ENCODE measurements around the gene TRAPPC2L. TPM values are rescaled to one million over a fixed set of nuclear protein-coding genes. Genes with fewer than 3 reads are reported as not detected.

Gene TRAPPC2L
- total RNA-seq, 6 donors from 2014 or later, result 10.9 to 62.5 (median 32.4) TPM

DNA sequence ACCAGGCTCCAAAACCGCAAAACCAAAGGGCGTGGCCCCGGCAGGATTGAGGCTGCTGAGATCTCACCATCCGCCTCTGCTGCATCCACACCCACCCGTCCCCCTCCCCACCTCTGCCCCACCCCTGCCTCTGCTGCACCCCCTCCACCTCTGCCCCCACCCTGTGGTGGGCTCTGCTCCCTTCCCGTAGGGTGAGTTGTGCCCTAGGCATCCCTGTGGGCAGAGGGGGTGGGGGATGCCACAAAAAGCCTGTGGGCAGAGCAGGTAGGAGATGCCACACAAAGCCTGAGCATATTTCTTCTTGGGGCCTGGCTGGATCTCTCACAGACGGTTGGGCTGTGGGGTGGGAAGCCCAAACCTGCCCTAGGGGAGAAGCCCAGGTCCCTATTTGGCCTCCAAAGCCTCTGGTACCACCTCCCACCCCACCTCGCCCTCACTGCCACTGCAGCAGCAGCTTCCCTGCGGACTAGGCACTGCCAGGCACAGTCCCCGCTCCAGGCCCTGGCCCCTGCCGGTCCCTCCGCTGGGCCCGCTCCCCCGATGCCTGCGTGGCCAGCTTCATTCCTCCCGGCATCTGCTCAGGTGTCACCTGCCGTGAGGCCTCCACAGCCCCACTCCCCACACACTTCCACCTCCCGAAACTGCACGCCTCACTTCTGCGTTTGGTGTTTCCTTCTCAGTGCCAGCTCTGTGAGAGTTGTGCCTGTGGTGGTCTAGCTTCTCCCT, 20.8 kb downstream of the TRAPPC2L start:
- 87 to 88% methylated on average over 14 to 19 of the region's 20 CpGs for WGBS, 2 donors
- H3K4me1 ChIP-seq, result peaks cover 0 to 18% (median 0%) of the 10 kb centered on the region in 4 donors
- no peaks in the 10 kb centered on the region for H3K27me3 ChIP-seq
- DNase-seq (peak in 1 of 2 donors; percentile 70), ATAC-seq (ENCODE audit: low FRiP score in 2 of 2) (no peak)
- no peak overlapping the region for H3K4me3 ChIP-seq
- no peak overlapping the region for H3K27ac ChIP-seq
- H3K9me3 ChIP-seq, result no peaks in the 10 kb centered on the region
- peaks cover 0 to 60% (median 18%) of the 10 kb centered on the region in 4 donors for H3K36me3 ChIP-seq
- TF ChIP-seq EP300 (IDR thresholded peaks at IDR 0.05), result no peak
- no peak for TF ChIP-seq POLR2AphosphoS5 (IDR thresholded peaks at IDR 0.05)
- TF ChIP-seq, protein P1, sequence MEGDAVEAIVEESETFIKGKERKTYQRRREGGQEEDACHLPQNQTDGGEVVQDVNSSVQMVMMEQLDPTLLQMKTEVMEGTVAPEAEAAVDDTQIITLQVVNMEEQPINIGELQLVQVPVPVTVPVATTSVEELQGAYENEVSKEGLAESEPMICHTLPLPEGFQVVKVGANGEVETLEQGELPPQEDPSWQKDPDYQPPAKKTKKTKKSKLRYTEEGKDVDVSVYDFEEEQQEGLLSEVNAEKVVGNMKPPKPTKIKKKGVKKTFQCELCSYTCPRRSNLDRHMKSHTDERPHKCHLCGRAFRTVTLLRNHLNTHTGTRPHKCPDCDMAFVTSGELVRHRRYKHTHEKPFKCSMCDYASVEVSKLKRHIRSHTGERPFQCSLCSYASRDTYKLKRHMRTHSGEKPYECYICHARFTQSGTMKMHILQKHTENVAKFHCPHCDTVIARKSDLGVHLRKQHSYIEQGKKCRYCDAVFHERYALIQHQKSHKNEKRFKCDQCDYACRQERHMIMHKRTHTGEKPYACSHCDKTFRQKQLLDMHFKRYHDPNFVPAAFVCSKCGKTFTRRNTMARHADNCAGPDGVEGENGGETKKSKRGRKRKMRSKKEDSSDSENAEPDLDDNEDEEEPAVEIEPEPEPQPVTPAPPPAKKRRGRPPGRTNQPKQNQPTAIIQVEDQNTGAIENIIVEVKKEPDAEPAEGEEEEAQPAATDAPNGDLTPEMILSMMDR (IDR thresholded peaks at IDR 0.05), result no peak
- TF ChIP-seq POLR2A (IDR thresholded peaks at IDR 0.05), result no peak

DNA sequence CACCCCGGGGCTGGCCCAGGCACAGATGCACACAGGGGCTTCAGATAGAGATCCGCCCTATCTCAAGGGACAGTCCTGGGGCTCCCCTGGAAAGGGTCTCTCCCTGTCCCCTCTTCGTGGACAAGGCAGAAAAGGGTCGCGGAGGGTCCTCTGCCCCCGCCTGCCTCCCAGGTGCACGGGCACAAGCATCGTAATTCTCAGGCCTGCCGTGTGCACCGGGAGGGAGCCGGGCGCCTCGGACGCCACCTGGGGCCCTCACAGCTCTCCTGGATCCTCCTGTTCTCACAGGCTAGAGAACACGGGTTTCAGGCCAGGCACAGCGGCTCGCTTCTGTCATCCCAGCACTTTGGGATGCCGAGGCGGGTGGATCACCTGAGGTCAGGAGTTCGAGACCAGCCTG, 21.4 kb downstream of the TRAPPC2L start:
- DNase-seq (peak in 1 of 2 donors; percentile 73), ATAC-seq (ENCODE audit: low FRiP score in 2 of 2) (no peak)
- Histone ChIP-seq H3K4me3 (no peak overlapping the region), H3K36me3 (peaks cover 0 to 67% (median 22%) of the 10 kb centered on the region in 4 donors), H3K9me3 (no peaks in the 10 kb centered on the region), H3K4me1 (peaks cover 0 to 18% (median 0%) of the 10 kb centered on the region in 4 donors), H3K27ac (no peak overlapping the region), H3K27me3 (no peaks in the 10 kb centered on the region)
- TF ChIP-seq POLR2AphosphoS5 (IDR thresholded peaks at IDR 0.05) (no peak), POLR2A (IDR thresholded peaks at IDR 0.05) (no peak), EP300 (IDR thresholded peaks at IDR 0.05) (no peak)
- 95 to 97% methylated on average over 11 to 20 of the region's 20 CpGs for WGBS, 2 donors

DNA sequence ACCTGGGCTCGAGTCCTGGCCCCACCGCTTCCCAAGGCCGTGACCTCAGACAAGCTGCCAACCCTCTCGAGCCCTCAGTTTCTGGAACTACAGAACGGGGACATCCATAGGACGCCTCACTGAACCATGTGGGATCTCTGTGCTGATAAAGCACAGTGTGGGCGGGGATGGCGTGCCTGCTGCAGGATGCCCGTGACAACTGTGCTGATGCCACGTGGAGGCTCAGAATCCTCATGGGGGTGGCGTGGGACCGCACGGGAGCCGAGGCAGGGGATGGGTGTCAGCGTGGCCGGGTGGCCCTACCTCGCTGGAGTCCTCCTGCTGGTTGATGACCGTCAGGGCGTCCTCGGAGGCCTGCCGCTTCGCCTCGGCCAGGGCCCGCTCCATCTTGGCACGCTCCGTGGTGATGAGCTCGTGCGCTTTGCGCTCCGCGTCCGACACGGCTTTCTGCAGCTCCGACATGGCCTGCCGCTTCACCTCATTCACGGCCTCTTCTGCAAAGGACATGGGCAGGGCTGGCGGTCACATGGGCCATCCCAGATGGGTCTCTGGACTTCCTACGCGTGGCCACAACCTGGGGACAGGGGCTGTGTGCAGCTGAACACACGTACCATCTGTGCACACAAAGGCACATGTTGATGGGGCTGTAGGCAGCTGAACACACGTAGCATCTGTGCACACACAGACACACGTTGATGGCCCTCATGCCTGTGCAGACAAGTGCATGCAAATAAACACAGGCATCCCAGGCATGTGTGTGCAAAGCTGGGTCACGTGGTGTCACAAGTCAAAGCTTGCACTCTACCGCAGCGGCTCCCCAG, 22.2 kb downstream of the TRAPPC2L start:
- Histone ChIP-seq H3K27me3 (no peaks in the 10 kb centered on the region), H3K4me3 (no peak overlapping the region), H3K9me3 (no peaks in the 10 kb centered on the region), H3K36me3 (peaks cover 0 to 75% (median 26%) of the 10 kb centered on the region in 4 donors), H3K27ac (no peak overlapping the region), H3K4me1 (peaks cover 0 to 18% (median 0%) of the 10 kb centered on the region in 4 donors)
- ATAC-seq (ENCODE audit: low FRiP score in 2 of 2), result no peak
- DNase-seq, result peak in 1 of 2 donors; percentile 80
- 86% methylated on average over 7 to 45 of the region's 45 CpGs for WGBS, 2 donors
- TF ChIP-seq, protein P1 (IDR thresholded peaks at IDR 0.05), result no peak
- TF ChIP-seq EP300 (IDR thresholded peaks at IDR 0.05), result no peak
- TF ChIP-seq POLR2A (IDR thresholded peaks at IDR 0.05), result no peak
- no peak for TF ChIP-seq POLR2AphosphoS5 (IDR thresholded peaks at IDR 0.05)

DNA sequence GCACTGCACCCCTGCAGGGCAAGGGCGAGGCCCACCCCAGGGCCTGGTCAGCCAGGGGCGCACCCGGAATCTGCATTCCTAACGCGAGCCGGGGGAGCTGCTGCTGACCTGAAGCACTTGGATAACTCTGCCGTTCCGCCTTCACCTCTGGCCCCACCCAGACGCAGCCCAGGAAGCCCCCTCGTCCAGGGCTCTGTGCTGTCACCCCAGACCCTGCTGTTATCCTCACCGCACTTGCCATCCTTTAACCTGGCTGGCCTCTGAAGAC, 22.8 kb downstream of the TRAPPC2L start:
- no peaks in the 10 kb centered on the region for H3K27me3 ChIP-seq
- no peaks in the 10 kb centered on the region for H3K9me3 ChIP-seq
- H3K27ac ChIP-seq, result no peak overlapping the region
- H3K4me3 ChIP-seq, result no peak overlapping the region
- DNase-seq (peak in 1 of 2 donors; percentile 70), ATAC-seq (ENCODE audit: low FRiP score in 2 of 2) (no peak)
- peaks cover 0 to 18% (median 0%) of the 10 kb centered on the region in 4 donors for H3K4me1 ChIP-seq
- peaks cover 0 to 80% (median 32%) of the 10 kb centered on the region in 4 donors for H3K36me3 ChIP-seq
- 80 to 88% methylated on average over 4 to 10 of the region's 11 CpGs for WGBS, 2 donors
- no peak for TF ChIP-seq EP300 (IDR thresholded peaks at IDR 0.05)
- no peak for TF ChIP-seq POLR2AphosphoS5 (IDR thresholded peaks at IDR 0.05)
- no peak for TF ChIP-seq POLR2A (IDR thresholded peaks at IDR 0.05)
- TF ChIP-seq, protein P1 (IDR thresholded peaks at IDR 0.05), result no peak

Measured in upper lobe of left lung (tissue), 6 donors.